ENCODE data around the gene SMCO2.

SMCO2 gene

DNA sequence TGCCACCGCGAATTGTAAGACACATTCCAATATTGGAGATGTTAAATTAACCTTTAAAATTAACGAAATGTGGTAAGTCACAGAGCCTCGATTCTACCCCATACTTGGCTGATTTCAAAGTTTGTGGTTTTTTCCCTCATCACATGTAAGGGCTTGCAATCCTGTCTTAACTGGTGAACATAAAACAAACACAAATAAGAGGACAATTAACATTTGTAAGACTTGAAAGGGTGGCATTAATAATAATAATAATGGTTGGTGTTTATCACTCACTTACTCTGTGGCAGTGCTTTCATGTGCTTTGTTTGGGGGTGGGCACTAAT, 104.1 kb downstream of the SMCO2 start:
- DNase-seq (ENCODE audit: low read depth in 2 of 2): no peak

DNA sequence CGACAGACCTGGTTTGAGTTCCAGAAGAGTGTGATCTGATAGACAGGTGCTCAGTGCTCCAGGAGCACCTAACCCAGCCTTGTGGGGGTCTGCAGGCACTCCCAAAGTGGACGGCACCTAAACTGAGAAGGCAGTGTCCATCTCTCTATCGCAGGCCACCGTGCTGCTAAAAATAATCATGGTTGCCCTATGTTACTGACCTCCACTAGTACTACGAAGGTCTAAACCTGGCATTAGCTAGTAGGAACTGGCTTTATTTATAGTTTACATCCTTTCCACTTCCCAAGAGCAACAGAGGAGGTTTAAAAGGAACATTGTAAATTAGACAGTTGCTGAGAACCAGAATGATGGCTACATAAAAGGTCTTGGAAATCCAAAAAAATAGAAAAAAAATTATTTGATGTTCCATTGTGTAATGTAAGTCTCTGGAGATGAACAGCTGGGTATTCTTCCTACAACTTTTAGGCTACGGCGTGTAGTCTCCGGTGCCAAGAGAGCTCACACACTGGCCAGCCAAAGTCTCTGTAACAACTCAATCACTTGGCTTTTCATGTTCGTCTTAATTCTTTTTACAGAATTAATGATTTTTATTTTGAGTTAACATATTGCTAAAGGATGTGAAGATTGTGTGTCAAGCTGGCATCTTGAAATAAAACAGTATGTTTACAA, 104.8 kb downstream of the SMCO2 start:
- no peak for DNase-seq (ENCODE audit: low read depth in 2 of 2)

Data from activated CD8-positive, alpha-beta memory T cell treated with anti-CD3 and anti-CD28 coated beads for 4 hours (primary cell).